Measurements from ENCODE around the gene ASF1B.

ASF1B gene

GRCh38 chr19:14135985-14136508 lies 342 bp downstream of the ASF1B start:
- no peaks in the 10 kb centered on the region for H3K27me3 Mint-ChIP-seq (ENCODE audit: low read depth)
- H3K9me3 Mint-ChIP-seq, result no peaks in the 10 kb centered on the region
- H3K27ac Mint-ChIP-seq, result no peak overlapping the region
- peak overlapping the region; percentile 84 to 90 (median 89) for H3K4me3 Mint-ChIP-seq
- H3K4me1 Mint-ChIP-seq, result peaks cover 28% of the 10 kb centered on the region
- TF ChIP-seq, protein P1, sequence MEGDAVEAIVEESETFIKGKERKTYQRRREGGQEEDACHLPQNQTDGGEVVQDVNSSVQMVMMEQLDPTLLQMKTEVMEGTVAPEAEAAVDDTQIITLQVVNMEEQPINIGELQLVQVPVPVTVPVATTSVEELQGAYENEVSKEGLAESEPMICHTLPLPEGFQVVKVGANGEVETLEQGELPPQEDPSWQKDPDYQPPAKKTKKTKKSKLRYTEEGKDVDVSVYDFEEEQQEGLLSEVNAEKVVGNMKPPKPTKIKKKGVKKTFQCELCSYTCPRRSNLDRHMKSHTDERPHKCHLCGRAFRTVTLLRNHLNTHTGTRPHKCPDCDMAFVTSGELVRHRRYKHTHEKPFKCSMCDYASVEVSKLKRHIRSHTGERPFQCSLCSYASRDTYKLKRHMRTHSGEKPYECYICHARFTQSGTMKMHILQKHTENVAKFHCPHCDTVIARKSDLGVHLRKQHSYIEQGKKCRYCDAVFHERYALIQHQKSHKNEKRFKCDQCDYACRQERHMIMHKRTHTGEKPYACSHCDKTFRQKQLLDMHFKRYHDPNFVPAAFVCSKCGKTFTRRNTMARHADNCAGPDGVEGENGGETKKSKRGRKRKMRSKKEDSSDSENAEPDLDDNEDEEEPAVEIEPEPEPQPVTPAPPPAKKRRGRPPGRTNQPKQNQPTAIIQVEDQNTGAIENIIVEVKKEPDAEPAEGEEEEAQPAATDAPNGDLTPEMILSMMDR (IDR thresholded peaks at IDR 0.05; ENCODE audit: unreplicated experiment in 3 of 3), result no peak
- H3K36me3 Mint-ChIP-seq (ENCODE audit: low read depth), result no peaks in the 10 kb centered on the region

GRCh38 chr19:14135355-14135754 lies 1.0 kb downstream of the ASF1B start:
- no peak overlapping the region for H3K27ac Mint-ChIP-seq
- TF ChIP-seq, protein P1 (IDR thresholded peaks at IDR 0.05; ENCODE audit: unreplicated experiment in 3 of 3), result no peak
- no peaks in the 10 kb centered on the region for H3K9me3 Mint-ChIP-seq
- no peaks in the 10 kb centered on the region for H3K36me3 Mint-ChIP-seq (ENCODE audit: low read depth)
- peaks cover 28% of the 10 kb centered on the region for H3K4me1 Mint-ChIP-seq
- H3K4me3 Mint-ChIP-seq, result peak overlapping the region; percentile 83 to 89 (median 84)
- H3K27me3 Mint-ChIP-seq (ENCODE audit: low read depth), result no peaks in the 10 kb centered on the region

- no peak overlapping the region for H3K4me3 Mint-ChIP-seq
- H3K27me3 Mint-ChIP-seq (ENCODE audit: low read depth), result no peaks in the 10 kb centered on the region
- H3K27ac Mint-ChIP-seq, result no peak overlapping the region
- H3K9me3 Mint-ChIP-seq, result no peaks in the 10 kb centered on the region
- H3K36me3 Mint-ChIP-seq (ENCODE audit: low read depth), result peaks cover 2% of the 10 kb centered on the region
- TF ChIP-seq, protein P1 (IDR thresholded peaks at IDR 0.05; ENCODE audit: unreplicated experiment in 3 of 3), result no peak
- peaks cover 3% of the 10 kb centered on the region for H3K4me1 Mint-ChIP-seq
These were observed 8.4 kb downstream of the ASF1B start for GRCh38 chr19:14127929-14128509.

GRCh38 chr19:14127176-14127575 lies 9.2 kb downstream of the ASF1B start:
- Mint-ChIP-seq H3K4me3 (no peak overlapping the region), H3K36me3 (ENCODE audit: low read depth) (peaks cover 4% of the 10 kb centered on the region), H3K27ac (peak overlapping the region in 1 of 3 experiments; percentile 54), H3K27me3 (ENCODE audit: low read depth) (no peaks in the 10 kb centered on the region), H3K4me1 (peaks cover 10% of the 10 kb centered on the region), H3K9me3 (no peaks in the 10 kb centered on the region)
- TF ChIP-seq, protein P1 (IDR thresholded peaks at IDR 0.05; ENCODE audit: unreplicated experiment in 3 of 3), result no peak

DNA sequence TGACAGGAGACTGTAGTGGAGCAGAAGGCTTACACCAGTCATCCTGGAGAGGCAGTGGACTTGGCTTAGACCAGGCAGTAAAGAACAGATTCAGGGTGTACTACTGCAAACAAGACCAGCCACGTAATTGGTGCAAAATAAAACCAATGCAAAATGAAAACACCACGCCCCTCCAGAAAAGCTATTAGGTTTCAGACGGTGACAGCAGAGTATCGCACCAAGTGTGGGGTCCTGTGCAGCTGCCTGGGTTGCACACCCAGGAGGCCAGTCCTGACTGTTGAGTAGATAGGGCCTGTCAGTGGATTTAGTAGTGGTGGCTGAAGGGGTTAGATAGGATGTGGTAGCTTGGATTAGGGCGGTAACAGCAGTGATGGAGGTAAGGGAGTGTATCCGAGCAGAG lies 13.5 kb downstream of the ASF1B start:
- Mint-ChIP-seq H3K27ac (peak overlapping the region in 2 of 3 experiments; percentile 6 to 27), H3K4me1 (peaks cover 21% of the 10 kb centered on the region), H3K9me3 (no peaks in the 10 kb centered on the region), H3K4me3 (no peak overlapping the region), H3K27me3 (ENCODE audit: low read depth) (no peaks in the 10 kb centered on the region), H3K36me3 (ENCODE audit: low read depth) (peaks cover 4% of the 10 kb centered on the region)
- TF ChIP-seq, protein P1 (IDR thresholded peaks at IDR 0.05; ENCODE audit: unreplicated experiment in 3 of 3), result no peak

GRCh38 chr19:14120497-14120780 lies 15.9 kb downstream of the ASF1B start:
- Mint-ChIP-seq H3K27ac (peak overlapping the region in 1 of 3 experiments; percentile 99), H3K27me3 (ENCODE audit: low read depth) (no peaks in the 10 kb centered on the region), H3K4me1 (peaks cover 38% of the 10 kb centered on the region), H3K36me3 (ENCODE audit: low read depth) (peaks cover 4% of the 10 kb centered on the region), H3K4me3 (no peak overlapping the region), H3K9me3 (no peaks in the 10 kb centered on the region)
- TF ChIP-seq, protein P1 (IDR thresholded peaks at IDR 0.05; ENCODE audit: unreplicated experiment in 3 of 3), result no peak

Measured in nephron (organoid).